ENCODE data around the gene AGRN.

- no peak for TF ChIP-seq POLR2A (IDR thresholded peaks at IDR 0.05)
- no peak for TF ChIP-seq CTCF (IDR thresholded peaks at IDR 0.05)
These were observed 26.4 kb upstream of the AGRN start for GRCh38 chr1:993379-993995.
